ENCODE results near the gene REM2.

DNA sequence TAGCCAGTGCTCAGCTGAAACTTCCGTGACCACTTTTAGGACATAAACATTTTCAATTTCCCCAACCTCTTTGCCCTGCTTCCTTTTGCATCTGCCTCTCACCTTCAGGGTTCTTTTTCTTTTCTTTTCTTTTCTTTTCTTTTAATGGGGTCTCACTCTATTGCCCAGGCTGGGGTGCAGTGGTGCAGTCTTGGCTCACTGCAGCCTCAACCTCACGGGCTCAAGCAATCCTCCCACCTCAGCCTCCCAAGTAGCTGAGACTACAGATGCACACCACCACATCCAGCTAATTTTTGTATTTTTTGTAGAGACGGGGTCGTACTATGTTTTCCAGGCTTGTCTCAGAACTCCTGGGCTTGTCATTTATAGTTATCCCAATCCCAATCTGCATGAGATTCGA lies 16.1 kb upstream of the REM2 start:
- no peak for TF ChIP-seq EP300 (IDR thresholded peaks at IDR 0.05; ENCODE audit: borderline replicate concordance in 1 of 2, low read depth in 1 of 2, low read length in 1 of 2)
- TF ChIP-seq EZH2phosphoT487 (IDR thresholded peaks at IDR 0.05; ENCODE audit: borderline replicate concordance, low read depth): no peak
- no peak for TF ChIP-seq RAD21 (IDR thresholded peaks at IDR 0.05; ENCODE audit: low read length)
- TF ChIP-seq, protein P1, sequence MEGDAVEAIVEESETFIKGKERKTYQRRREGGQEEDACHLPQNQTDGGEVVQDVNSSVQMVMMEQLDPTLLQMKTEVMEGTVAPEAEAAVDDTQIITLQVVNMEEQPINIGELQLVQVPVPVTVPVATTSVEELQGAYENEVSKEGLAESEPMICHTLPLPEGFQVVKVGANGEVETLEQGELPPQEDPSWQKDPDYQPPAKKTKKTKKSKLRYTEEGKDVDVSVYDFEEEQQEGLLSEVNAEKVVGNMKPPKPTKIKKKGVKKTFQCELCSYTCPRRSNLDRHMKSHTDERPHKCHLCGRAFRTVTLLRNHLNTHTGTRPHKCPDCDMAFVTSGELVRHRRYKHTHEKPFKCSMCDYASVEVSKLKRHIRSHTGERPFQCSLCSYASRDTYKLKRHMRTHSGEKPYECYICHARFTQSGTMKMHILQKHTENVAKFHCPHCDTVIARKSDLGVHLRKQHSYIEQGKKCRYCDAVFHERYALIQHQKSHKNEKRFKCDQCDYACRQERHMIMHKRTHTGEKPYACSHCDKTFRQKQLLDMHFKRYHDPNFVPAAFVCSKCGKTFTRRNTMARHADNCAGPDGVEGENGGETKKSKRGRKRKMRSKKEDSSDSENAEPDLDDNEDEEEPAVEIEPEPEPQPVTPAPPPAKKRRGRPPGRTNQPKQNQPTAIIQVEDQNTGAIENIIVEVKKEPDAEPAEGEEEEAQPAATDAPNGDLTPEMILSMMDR (IDR thresholded peaks at IDR 0.05): no peak
- TF ChIP-seq, protein P2, sequence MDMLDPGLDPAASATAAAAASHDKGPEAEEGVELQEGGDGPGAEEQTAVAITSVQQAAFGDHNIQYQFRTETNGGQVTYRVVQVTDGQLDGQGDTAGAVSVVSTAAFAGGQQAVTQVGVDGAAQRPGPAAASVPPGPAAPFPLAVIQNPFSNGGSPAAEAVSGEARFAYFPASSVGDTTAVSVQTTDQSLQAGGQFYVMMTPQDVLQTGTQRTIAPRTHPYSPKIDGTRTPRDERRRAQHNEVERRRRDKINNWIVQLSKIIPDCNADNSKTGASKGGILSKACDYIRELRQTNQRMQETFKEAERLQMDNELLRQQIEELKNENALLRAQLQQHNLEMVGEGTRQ (IDR thresholded peaks at IDR 0.05; ENCODE audit: borderline replicate concordance, low read depth, low read length): no peak
